ENCODE results near the gene LRRIQ1.

DNA sequence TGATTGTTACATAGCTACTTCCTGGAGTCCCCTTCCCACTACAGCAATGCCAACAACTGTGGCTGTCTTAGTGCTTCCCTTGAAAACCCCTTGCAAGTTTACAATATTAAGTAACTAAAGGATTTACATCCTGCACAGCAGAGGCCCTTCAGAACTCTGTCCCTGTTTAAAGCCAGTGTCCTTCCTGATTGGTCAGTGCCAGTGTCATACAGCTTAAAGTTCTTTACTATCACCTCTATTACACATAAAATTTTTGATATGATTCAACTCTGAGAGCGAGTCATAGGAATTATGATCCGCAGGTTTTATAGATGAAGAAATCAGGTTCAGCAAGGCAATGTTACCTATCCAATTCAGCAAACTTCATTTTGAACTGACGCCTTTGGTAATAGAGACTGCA is 152.5 kb downstream of the LRRIQ1 start:
- TF ChIP-seq, protein P1, sequence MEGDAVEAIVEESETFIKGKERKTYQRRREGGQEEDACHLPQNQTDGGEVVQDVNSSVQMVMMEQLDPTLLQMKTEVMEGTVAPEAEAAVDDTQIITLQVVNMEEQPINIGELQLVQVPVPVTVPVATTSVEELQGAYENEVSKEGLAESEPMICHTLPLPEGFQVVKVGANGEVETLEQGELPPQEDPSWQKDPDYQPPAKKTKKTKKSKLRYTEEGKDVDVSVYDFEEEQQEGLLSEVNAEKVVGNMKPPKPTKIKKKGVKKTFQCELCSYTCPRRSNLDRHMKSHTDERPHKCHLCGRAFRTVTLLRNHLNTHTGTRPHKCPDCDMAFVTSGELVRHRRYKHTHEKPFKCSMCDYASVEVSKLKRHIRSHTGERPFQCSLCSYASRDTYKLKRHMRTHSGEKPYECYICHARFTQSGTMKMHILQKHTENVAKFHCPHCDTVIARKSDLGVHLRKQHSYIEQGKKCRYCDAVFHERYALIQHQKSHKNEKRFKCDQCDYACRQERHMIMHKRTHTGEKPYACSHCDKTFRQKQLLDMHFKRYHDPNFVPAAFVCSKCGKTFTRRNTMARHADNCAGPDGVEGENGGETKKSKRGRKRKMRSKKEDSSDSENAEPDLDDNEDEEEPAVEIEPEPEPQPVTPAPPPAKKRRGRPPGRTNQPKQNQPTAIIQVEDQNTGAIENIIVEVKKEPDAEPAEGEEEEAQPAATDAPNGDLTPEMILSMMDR (conservative IDR thresholded peaks at IDR 0.05) = no peak
- no peak for TF ChIP-seq ZFX (IDR thresholded peaks at IDR 0.05)
